Loucy (cell line): ENCODE results near the gene TMEM135.

Experiments
- H2AFZ ChIP-seq: fragments of 200-600 bp; sonication (generic); 2 replicates; pipeline ENCODE4 v1.6.0; 2016; ENCODE audit warnings: antibody characterized with exemption, mild to moderate bottlenecking, low read length, moderate library complexity
- H3F3A ChIP-seq: fragments of 200-600 bp; 2 replicates; pipeline ENCODE4 v1.6.0; 2016; ENCODE audit warnings: antibody characterized with exemption, low read depth, mild to moderate bottlenecking
- H3K27me3 ChIP-seq: fragments of 200-600 bp; sonication (generic); 2 replicates; pipeline ENCODE4 v1.6.1; 2014; ENCODE audit warnings: low read length, mild to moderate bottlenecking; ENCODE audit not compliant: insufficient read depth, poor library complexity, severe bottlenecking
- H3K36me3 ChIP-seq: fragments of 200-600 bp; sonication (generic); 2 replicates; pipeline ENCODE4 v1.6.1; 2016; ENCODE audit warnings: low read length; ENCODE audit not compliant: insufficient read depth
- H3K4me1 ChIP-seq: fragments of 200-600 bp; sonication (generic); 2 replicates; pipeline ENCODE4 v1.5.1; 2014; ENCODE audit warnings: low read length, mild to moderate bottlenecking; ENCODE audit not compliant: insufficient read depth, poor library complexity, severe bottlenecking
- H3K4me2 ChIP-seq: fragments of 200-600 bp; sonication (generic); 2 replicates; pipeline ENCODE4 v1.6.0; 2014; ENCODE audit warnings: antibody characterized with exemption, low read length, low read depth, mild to moderate bottlenecking; ENCODE audit not compliant: poor library complexity, severe bottlenecking
- H3K4me3 ChIP-seq: fragments of 200-600 bp; sonication (generic); 2 replicates; pipeline ENCODE4 v1.5.1; 2014; ENCODE audit warnings: low read length, mild to moderate bottlenecking, mixed read lengths; ENCODE audit not compliant: poor library complexity, severe bottlenecking
- H3K79me2 ChIP-seq: fragments of 200-600 bp; sonication (generic); 2 replicates; pipeline ENCODE4 v1.6.1; 2014; ENCODE audit warnings: low read length; ENCODE audit not compliant: insufficient read depth
- H3K9ac ChIP-seq: fragments of 200-600 bp; sonication (generic); 2 replicates; pipeline ENCODE4 v1.6.0; 2014; ENCODE audit warnings: mild to moderate bottlenecking, low read depth, low read length, moderate library complexity; ENCODE audit not compliant: poor library complexity, severe bottlenecking
- H3K9me2 ChIP-seq: fragments of 200-600 bp; sonication (generic); replicated peaks from 2 replicates; pipeline ENCODE4 v1.6.1; 2016; ENCODE audit warnings: low read depth, low read length, mixed read lengths
- H3K9me3 ChIP-seq: fragments of 200-600 bp; sonication (generic); 2 replicates; pipeline ENCODE4 v1.6.1; 2014; ENCODE audit warnings: mild to moderate bottlenecking, antibody characterized with exemption, low read length, low read depth; ENCODE audit not compliant: insufficient read depth
- H4K20me1 ChIP-seq: fragments of 200-600 bp; sonication (generic); 2 replicates; pipeline ENCODE4 v1.6.0; 2014; ENCODE audit warnings: antibody characterized with exemption, low read length, mild to moderate bottlenecking; ENCODE audit not compliant: insufficient read depth, poor library complexity, severe bottlenecking
- EZH2phosphoT487 ChIP-seq: fragments of 200-600 bp; IDR thresholded peaks from 2 replicates; pipeline ENCODE4 v1.6.1; 2018; ENCODE audit warnings: antibody characterized with exemption, mild to moderate bottlenecking, moderate library complexity, borderline replicate concordance
- TF ChIP-seq, protein P1 (sequence below): fragments of 200-600 bp; sonication (generic); conservative IDR thresholded peaks from 2 replicates; pipeline ENCODE4 v1.5.1; 2014; ENCODE audit warnings: mild to moderate bottlenecking, antibody characterized with exemption, low read length

Gene TMEM135

DNA sequence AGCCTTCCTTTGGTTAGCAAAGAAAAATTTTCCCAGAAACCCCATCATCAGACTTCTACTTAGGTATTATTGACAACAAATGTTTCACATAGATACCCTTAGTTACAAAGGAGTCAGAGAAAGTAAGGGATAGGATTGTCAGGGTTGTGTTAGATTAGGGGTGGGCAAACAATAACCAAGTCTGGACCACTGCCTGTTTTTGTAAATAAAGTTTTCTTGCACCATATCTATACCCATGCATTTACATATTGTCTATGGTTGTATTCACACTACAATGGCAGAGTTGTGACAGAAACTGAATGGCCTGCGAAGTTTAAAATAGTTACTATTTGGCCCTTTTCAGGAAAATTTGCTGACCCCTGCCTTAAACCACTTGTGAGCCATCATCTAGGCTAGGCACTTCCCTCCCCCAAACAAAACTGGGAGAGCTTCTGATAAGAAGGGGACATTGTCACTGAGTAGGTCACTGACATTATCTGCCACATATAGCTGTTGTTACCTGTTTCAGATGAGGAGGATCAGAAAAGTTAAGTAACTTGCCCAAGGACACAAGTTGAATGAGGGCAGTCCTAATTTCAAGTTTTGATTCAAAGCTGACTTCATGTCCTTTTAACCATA, 40.7 kb upstream of the TMEM135 start:
- no peak overlapping the region for H3K9ac ChIP-seq
- no peaks in the 10 kb centered on the region for H3F3A ChIP-seq
- H3K9me2 ChIP-seq, result no peaks in the 10 kb centered on the region
- H2AFZ ChIP-seq, result peak overlapping the region; percentile 60; the same call in 1 of the 2 replicates
- H3K79me2 ChIP-seq, result no peaks in the 10 kb centered on the region
- no peaks in the 10 kb centered on the region for H3K27me3 ChIP-seq
- H3K4me2 ChIP-seq, result no peak overlapping the region
- no peaks in the 10 kb centered on the region for H3K36me3 ChIP-seq
- H4K20me1 ChIP-seq, result no peaks in the 10 kb centered on the region
- TF ChIP-seq, protein P1, sequence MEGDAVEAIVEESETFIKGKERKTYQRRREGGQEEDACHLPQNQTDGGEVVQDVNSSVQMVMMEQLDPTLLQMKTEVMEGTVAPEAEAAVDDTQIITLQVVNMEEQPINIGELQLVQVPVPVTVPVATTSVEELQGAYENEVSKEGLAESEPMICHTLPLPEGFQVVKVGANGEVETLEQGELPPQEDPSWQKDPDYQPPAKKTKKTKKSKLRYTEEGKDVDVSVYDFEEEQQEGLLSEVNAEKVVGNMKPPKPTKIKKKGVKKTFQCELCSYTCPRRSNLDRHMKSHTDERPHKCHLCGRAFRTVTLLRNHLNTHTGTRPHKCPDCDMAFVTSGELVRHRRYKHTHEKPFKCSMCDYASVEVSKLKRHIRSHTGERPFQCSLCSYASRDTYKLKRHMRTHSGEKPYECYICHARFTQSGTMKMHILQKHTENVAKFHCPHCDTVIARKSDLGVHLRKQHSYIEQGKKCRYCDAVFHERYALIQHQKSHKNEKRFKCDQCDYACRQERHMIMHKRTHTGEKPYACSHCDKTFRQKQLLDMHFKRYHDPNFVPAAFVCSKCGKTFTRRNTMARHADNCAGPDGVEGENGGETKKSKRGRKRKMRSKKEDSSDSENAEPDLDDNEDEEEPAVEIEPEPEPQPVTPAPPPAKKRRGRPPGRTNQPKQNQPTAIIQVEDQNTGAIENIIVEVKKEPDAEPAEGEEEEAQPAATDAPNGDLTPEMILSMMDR, result no peak
- TF ChIP-seq EZH2phosphoT487, result no peak
- no peaks in the 10 kb centered on the region for H3K4me1 ChIP-seq
- H3K4me3 ChIP-seq, result no peak overlapping the region
- no peaks in the 10 kb centered on the region for H3K9me3 ChIP-seq

DNA sequence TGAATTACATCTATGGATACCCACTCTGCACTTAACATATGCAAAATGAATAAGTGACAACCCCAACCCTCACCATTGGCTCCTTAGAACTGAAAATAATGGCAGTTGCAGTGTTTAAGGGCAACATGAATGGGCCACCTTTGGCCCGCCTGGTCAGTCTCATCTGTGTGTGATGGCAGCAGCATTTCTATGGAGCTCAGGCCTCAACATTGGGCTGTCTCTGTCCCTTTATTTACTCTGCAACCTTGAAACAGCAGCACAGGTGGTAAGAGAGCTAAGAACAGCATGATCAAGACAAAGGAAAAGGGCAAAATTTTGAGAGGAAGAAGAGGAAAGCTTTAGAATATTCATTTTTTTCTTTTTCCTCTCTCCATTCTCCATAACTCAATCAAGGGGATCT, 38.3 kb upstream of the TMEM135 start:
- Histone ChIP-seq H3K4me3 (no peak overlapping the region), H3K9me2 (no peaks in the 10 kb centered on the region), H3K79me2 (no peaks in the 10 kb centered on the region), H2AFZ (0 out of 2 replicates have a peak overlapping the region, but pooled peaks have one; percentile 45), H3F3A (no peaks in the 10 kb centered on the region), H3K9me3 (no peaks in the 10 kb centered on the region), H3K9ac (no peak overlapping the region), H3K36me3 (no peaks in the 10 kb centered on the region), H3K4me1 (no peaks in the 10 kb centered on the region), H3K27me3 (no peaks in the 10 kb centered on the region), H4K20me1 (no peaks in the 10 kb centered on the region), H3K4me2 (no peak overlapping the region)
- TF ChIP-seq EZH2phosphoT487, result no peak
- TF ChIP-seq, protein P1, result no peak

DNA sequence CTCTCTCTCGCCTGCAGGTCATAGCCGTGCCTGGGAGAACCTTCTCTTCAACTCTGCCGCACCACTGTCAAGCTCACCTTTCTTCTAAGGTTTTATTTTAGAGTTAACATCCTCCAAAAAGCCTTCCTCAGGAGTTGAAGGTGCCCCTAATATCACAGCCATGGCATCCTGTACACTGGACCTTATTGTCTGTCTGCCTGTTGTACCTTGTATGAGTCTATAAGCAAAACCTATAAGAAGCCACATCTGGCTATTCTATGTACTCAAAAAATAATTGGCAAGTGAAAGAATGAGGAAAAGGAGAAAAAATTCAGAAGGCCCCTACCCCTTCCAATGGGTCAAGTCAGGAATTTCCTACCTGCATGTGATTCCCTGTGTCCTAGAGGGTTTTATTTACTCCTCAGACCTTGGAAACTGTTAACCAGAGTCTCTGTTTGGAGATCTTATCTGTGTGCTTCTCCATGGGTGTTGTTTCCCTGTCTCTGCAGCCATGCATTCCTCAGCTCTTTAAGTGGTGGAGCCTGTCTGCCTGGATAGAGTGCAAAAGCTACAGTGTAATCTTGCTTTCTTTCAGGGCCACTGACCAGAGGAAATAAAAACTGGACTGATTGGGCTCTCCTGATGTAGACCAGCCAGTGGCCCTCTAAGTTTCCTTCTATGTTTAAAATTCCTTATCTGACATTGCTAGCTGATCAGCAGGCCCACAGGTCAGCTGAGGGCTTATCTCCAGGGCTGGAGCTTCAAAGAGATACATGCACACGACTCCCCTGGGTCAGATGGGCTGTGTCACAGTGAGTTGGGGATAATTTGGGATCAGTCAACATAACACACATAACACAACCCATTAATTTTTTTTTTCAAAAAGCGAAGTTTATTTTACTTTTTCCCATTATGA, 37.6 kb upstream of the TMEM135 start:
- no peaks in the 10 kb centered on the region for H3K4me1 ChIP-seq
- H3K27me3 ChIP-seq, result no peaks in the 10 kb centered on the region
- H3F3A ChIP-seq, result no peaks in the 10 kb centered on the region
- no peaks in the 10 kb centered on the region for H3K9me2 ChIP-seq
- TF ChIP-seq, protein P1, result no peak
- TF ChIP-seq EZH2phosphoT487, result no peak
- peak overlapping the region; percentile 35; the same call in 1 of the 2 replicates for H2AFZ ChIP-seq
- H3K4me3 ChIP-seq, result no peak overlapping the region
- H4K20me1 ChIP-seq, result no peaks in the 10 kb centered on the region
- no peaks in the 10 kb centered on the region for H3K79me2 ChIP-seq
- H3K9ac ChIP-seq, result no peak overlapping the region
- no peaks in the 10 kb centered on the region for H3K36me3 ChIP-seq
- H3K4me2 ChIP-seq, result no peak overlapping the region
- no peaks in the 10 kb centered on the region for H3K9me3 ChIP-seq
